DOHH2 (cell line): ENCODE measurements around the gene GTF2F2.
"Not testable (repeated sequence)": the region's sequence is repeated elsewhere in the genome, so short reads cannot be mapped to it uniquely, and the experiment has no call there.

Experiments used
- H3F3A ChIP-seq: fragments of 200-600 bp; sonication (generic), shearing (Covaris generic); 2 replicates; pipeline ENCODE4 v1.6.0; 2016; ENCODE audit warnings: antibody characterized with exemption, mild to moderate bottlenecking; ENCODE audit not compliant: control insufficient read depth, insufficient read depth
- H3K27ac ChIP-seq: fragments of 200-600 bp; sonication (generic); 2 replicates; pipeline ENCODE4 v1.5.1; 2014; ENCODE audit warnings: low read depth, mild to moderate bottlenecking, low read length, moderate library complexity
- H3K27me3 ChIP-seq: fragments of 200-600 bp; sonication (generic); 2 replicates; pipeline ENCODE4 v1.6.1; 2014; ENCODE audit warnings: mild to moderate bottlenecking, low read length, mixed read lengths; ENCODE audit not compliant: control insufficient read depth
- H3K36me3 ChIP-seq: fragments of 200-600 bp; sonication (generic); 2 replicates; pipeline ENCODE4 v1.6.1; 2014; ENCODE audit warnings: mild to moderate bottlenecking, low read length, moderate library complexity, mixed read lengths; ENCODE audit not compliant: control insufficient read depth
- H3K4me1 ChIP-seq: fragments of 200-600 bp; sonication (generic); 2 replicates; pipeline ENCODE4 v1.6.1; 2014; ENCODE audit warnings: mild to moderate bottlenecking, low read length, mixed read lengths; ENCODE audit not compliant: control insufficient read depth
- H3K4me2 ChIP-seq: fragments of 200-600 bp; sonication (generic); 2 replicates; pipeline ENCODE4 v1.6.0; 2014; ENCODE audit warnings: mild to moderate bottlenecking, low read length, moderate library complexity
- H3K4me3 ChIP-seq: fragments of 200-600 bp; sonication (generic); 2 replicates; pipeline ENCODE4 v1.5.1; 2014; ENCODE audit warnings: mild to moderate bottlenecking, low read length, mixed read lengths
- H3K79me2 ChIP-seq: fragments of 200-600 bp; sonication (generic); 2 replicates; pipeline ENCODE4 v1.6.1; 2014; ENCODE audit warnings: mild to moderate bottlenecking, low read length, mixed read lengths; ENCODE audit not compliant: control insufficient read depth
- H3K9me2 ChIP-seq: fragments of 200-600 bp; sonication (generic); replicated peaks from 2 replicates; pipeline ENCODE4 v1.6.1; 2014; ENCODE audit warnings: mild to moderate bottlenecking, low read length, mixed read lengths; ENCODE audit not compliant: control insufficient read depth
- H3K9me3 ChIP-seq: fragments of 200-600 bp; sonication (generic); 2 replicates; pipeline ENCODE4 v1.6.1; 2014; ENCODE audit warnings: antibody characterized with exemption, low read length, mixed read lengths; ENCODE audit not compliant: control insufficient read depth, insufficient read depth
- H4K20me1 ChIP-seq: fragments of 200-600 bp; sonication (generic); 2 replicates; pipeline ENCODE4 v1.6.0; 2014; ENCODE audit warnings: low read depth, mild to moderate bottlenecking, antibody characterized with exemption, low read length, moderate library complexity; ENCODE audit not compliant: control insufficient read depth, insufficient read depth
- EZH2phosphoT487 ChIP-seq: fragments of 200-600 bp; sonication (generic); IDR thresholded peaks from 2 replicates; pipeline ENCODE4 v1.6.1; 2017; ENCODE audit warnings: borderline replicate concordance, mild to moderate bottlenecking, antibody characterized with exemption, low read length, moderate library complexity, mixed read lengths
- TF ChIP-seq, protein P1 (sequence below): fragments of 200-600 bp; sonication (generic); IDR thresholded peaks from one replicate; pipeline ENCODE4 v1.5.1; 2014; ENCODE audit warnings: antibody characterized with exemption, mild to moderate bottlenecking, low read depth, low read length; ENCODE audit not compliant: poor library complexity, severe bottlenecking

The GTF2F2 gene

DNA sequence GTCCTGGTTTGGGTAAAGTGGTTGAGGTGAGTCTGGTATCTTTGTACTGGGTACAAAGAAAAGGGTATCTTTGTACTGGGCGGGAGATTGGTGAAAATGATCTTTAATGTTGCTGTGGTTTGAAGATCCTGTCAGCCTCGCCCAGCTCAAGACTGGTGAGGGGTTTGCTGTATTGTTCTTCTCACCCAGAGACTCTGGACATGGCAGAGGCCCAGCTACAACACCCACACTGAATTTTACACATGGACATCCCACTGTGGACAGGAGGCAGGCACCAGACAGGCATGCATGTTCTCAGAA lies 177.8 kb downstream of the GTF2F2 start:
- H3K4me2 ChIP-seq = no peak overlapping the region
- H3K27ac ChIP-seq = no peak overlapping the region
- peaks cover 3% of the 10 kb centered on the region; the same call in 1 of the 2 replicates for H3K27me3 ChIP-seq
- H4K20me1 ChIP-seq = no peaks in the 10 kb centered on the region
- no peaks in the 10 kb centered on the region for H3F3A ChIP-seq
- H3K4me3 ChIP-seq = no peak overlapping the region
- H3K9me2 ChIP-seq = no peaks in the 10 kb centered on the region
- H3K4me1 ChIP-seq = no peaks in the 10 kb centered on the region
- H3K36me3 ChIP-seq = no peaks in the 10 kb centered on the region
- H3K9me3 ChIP-seq = no peaks in the 10 kb centered on the region
- TF ChIP-seq, protein P1, sequence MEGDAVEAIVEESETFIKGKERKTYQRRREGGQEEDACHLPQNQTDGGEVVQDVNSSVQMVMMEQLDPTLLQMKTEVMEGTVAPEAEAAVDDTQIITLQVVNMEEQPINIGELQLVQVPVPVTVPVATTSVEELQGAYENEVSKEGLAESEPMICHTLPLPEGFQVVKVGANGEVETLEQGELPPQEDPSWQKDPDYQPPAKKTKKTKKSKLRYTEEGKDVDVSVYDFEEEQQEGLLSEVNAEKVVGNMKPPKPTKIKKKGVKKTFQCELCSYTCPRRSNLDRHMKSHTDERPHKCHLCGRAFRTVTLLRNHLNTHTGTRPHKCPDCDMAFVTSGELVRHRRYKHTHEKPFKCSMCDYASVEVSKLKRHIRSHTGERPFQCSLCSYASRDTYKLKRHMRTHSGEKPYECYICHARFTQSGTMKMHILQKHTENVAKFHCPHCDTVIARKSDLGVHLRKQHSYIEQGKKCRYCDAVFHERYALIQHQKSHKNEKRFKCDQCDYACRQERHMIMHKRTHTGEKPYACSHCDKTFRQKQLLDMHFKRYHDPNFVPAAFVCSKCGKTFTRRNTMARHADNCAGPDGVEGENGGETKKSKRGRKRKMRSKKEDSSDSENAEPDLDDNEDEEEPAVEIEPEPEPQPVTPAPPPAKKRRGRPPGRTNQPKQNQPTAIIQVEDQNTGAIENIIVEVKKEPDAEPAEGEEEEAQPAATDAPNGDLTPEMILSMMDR = no peak
- no peak for TF ChIP-seq EZH2phosphoT487
- no peaks in the 10 kb centered on the region for H3K79me2 ChIP-seq

DNA sequence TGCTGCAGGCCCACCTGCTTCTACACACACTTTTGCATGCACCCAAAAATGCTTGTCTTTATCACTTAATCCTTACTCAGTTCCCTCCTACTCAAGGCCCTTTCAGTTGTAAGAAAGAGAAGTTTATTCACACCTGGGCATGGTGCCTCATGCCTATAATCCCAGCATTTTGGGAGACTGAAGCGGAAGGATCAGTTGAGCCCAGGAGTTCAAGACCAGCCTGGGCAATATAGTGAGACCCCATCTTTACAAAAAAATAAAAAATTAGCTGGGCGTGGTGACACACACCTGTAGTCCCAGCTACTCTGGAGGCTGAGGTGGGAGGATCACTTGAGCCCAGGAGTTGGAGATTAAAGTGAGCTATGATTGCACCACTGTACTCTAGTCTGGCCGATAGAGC lies 178.2 kb downstream of the GTF2F2 start:
- not testable (repeated sequence) for H3K27me3 ChIP-seq, H3K4me3 ChIP-seq, H3F3A ChIP-seq, H3K36me3 ChIP-seq, H3K9me2 ChIP-seq, H3K4me1 ChIP-seq, H3K27ac ChIP-seq, H3K79me2 ChIP-seq, H4K20me1 ChIP-seq, H3K4me2 ChIP-seq, H3K9me3 ChIP-seq

DNA sequence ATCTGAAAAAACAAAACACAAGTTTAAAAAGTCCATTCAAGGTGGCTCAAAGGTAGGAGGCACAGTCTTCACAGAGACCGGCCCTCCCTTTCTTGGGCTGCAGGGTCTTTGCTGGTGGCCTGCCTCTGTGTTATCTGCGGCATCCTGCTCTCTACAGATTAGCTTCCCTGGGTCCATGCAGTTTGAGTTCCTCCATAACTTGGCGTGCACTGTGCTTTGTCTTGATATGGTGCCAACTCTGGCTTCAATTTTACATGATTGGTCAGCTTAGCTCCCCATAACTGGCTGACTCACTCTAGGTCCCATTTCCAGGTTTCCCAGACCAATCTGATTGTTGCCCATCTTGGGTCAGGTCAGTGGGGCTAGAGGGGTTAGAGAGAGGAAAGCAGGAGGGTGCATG lies 178.9 kb downstream of the GTF2F2 start:
- TF ChIP-seq, protein P1 = no peak
- TF ChIP-seq EZH2phosphoT487 = no peak

DNA sequence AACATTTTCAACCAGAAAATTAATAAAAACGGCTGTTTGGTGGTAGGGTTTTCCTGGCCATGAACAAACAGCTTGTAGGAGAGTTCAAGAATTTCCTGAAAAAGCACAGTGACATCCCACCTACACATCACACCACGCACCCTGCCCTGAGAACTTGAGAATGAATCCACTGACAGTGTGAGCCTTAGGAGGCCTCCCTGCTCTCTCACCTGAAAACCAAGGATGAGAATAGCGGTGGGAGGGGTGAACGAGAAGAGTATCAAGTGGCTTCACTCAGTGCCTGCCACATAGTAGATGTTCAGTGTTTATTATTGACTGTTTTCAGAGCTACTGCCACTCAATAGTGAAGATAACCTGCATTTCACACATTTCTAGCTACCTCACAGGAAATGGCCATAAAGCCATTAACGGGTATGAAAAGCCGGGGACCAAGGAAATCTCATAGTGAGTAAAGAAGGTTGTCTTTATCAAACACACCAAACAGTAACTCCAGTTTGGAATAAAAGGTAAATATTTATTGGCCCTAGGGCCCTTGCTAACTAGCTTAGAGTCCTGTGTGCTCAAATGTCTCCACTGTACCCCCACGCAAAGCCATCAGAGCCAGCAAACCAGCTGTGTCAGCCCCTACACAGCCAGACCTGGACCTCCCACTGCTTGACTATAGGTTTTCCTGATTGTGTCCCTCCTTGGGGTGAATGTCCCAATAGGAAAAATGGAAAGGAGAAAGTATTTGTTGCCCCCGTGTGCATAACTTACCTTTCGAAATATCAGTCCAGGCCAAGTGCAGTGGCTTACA lies 180.1 kb downstream of the GTF2F2 start:
- TF ChIP-seq, protein P1 = no peak
- TF ChIP-seq EZH2phosphoT487 = no peak

More for the DNA sequence above, 178.9 kb downstream of the GTF2F2 start:
- no peak overlapping the region for H3K27ac ChIP-seq
- no peaks in the 10 kb centered on the region for H3K36me3 ChIP-seq
- no peaks in the 10 kb centered on the region for H3F3A ChIP-seq
- H4K20me1 ChIP-seq = no peaks in the 10 kb centered on the region
- H3K4me3 ChIP-seq = no peak overlapping the region
- peaks cover 3% of the 10 kb centered on the region; the same call in 1 of the 2 replicates for H3K27me3 ChIP-seq
- no peak overlapping the region for H3K4me2 ChIP-seq
- no peaks in the 10 kb centered on the region for H3K9me2 ChIP-seq
- no peaks in the 10 kb centered on the region for H3K79me2 ChIP-seq
- no peaks in the 10 kb centered on the region for H3K4me1 ChIP-seq
- H3K9me3 ChIP-seq = no peaks in the 10 kb centered on the region

More for the DNA sequence above, 180.1 kb downstream of the GTF2F2 start:
- Histone ChIP-seq H3K4me3 (no peak overlapping the region), H3K9me2 (no peaks in the 10 kb centered on the region), H3K27me3 (peaks cover 3% of the 10 kb centered on the region; the same call in 1 of the 2 replicates), H3K79me2 (no peaks in the 10 kb centered on the region), H3K4me1 (no peaks in the 10 kb centered on the region), H3K27ac (no peak overlapping the region), H3K9me3 (no peaks in the 10 kb centered on the region), H3F3A (no peaks in the 10 kb centered on the region), H4K20me1 (no peaks in the 10 kb centered on the region), H3K4me2 (no peak overlapping the region), H3K36me3 (no peaks in the 10 kb centered on the region)
